Heart left ventricle (tissue), 16 donors: ENCODE measurements around the gene LHX2. TPM values are rescaled to one million over a fixed set of nuclear protein-coding genes. Genes with fewer than 3 reads are reported as not detected.

Experiments used
- ATAC-seq, 4 donors: fragments of 200-7000 bp; cut with Tn5 transposase; one replicate each; pipeline ENCODE4 v1.9.1; 2020 to 2022; ENCODE audit warnings: moderate library complexity in 4 of 4, mild to moderate bottlenecking in 3 of 4, moderate number of reproducible peaks in 1 of 4
- DNase-seq, 5 donors: peaks; one replicate each; pipeline ENCODE4 v3.0.0-alpha.2; 2020
- H3K27ac ChIP-seq, 12 donors: fragments of 200-600 bp; sonication (generic) in 4 of 12; one replicate each; pipeline versions ENCODE4 v1.5.0 to v1.8.0; 2016 to 2022; ENCODE audit warnings: mild to moderate bottlenecking in 2 of 12
- H3K27me3 ChIP-seq, 9 donors: fragments of 200-600 bp; sonication (generic) in 2 of 9; one replicate each; pipeline versions ENCODE4 v1.5.1 to v1.8.0; 2016 to 2022; ENCODE audit warnings: mild to moderate bottlenecking in 3 of 9
- H3K36me3 ChIP-seq, 9 donors: fragments of 200-600 bp; sonication (generic) in 2 of 9; one replicate each; pipeline versions ENCODE4 v1.5.0 to v1.8.0; 2018 to 2022; ENCODE audit warnings: mild to moderate bottlenecking in 2 of 9
- H3K4me1 ChIP-seq, 12 donors: fragments of 200-600 bp; sonication (generic) in 4 of 12; one replicate each; pipeline versions ENCODE4 v1.5.0 to v1.8.0; 2016 to 2022; ENCODE audit warnings: mild to moderate bottlenecking in 3 of 12
- H3K4me3 ChIP-seq, 12 donors: fragments of 200-600 bp; sonication (generic) in 4 of 12; one replicate each; pipeline versions ENCODE4 v1.5.0 to v1.8.0; 2017 to 2022; ENCODE audit warnings: mild to moderate bottlenecking in 9 of 12, moderate library complexity in 4 of 12
- H3K9me3 ChIP-seq, 12 donors: fragments of 200-600 bp; sonication (generic) in 4 of 12; one replicate each; pipeline versions ENCODE4 v1.5.0 to v1.8.0; 2016 to 2022; ENCODE audit warnings: mild to moderate bottlenecking in 1 of 12
- POLR2A ChIP-seq, 2 donors: fragments of 450-650 bp; IDR thresholded peaks; one replicate each; pipeline ENCODE4 v1.6.1; 2017; ENCODE audit warnings: antibody characterized with exemption in 2 of 2, mild to moderate bottlenecking in 2 of 2, moderate library complexity in 2 of 2
- WGBS, 4 donors: extraction: QIAGEN DNeasy Blood & Tissue Kit in 2 of 4; methylation state at CpG; one replicate each; pipeline versions ENCODE4 v1.1.5 to v1.1.7; 2013 to 2018; 5-methylcytosine and 5-hydroxymethylcytosine counted together
- intact Hi-C, 10 donors: fragments of 100-400 bp; cut with DNase I; formaldehyde crosslinking; loops; one replicate each; pipeline versions ENCODE4 v1.11.1 to v1.14.2; 2022
- polyA plus RNA-seq, 2 donors: library from polyadenylated mRNA; stranded (reverse); fragments of 200-250 nt; gene quantifications; one replicate each; pipeline ENCODE4 v1.2.3, GENCODE V29; 2013
- total RNA-seq, 9 donors: library from RNA; depleted of rRNA in 2 of 9; stranded (reverse); fragments of >200 nt in 2 of 9; fragmentation: NEBNext Ultra II Directional in 3 of 9; extraction: Animal tissue kit (Norgen Biotek cat#: 25700) in 3 of 9; gene quantifications; one replicate each; pipeline versions ENCODE4 v1.1.0 to v1.2.4, GENCODE V29; 2016 to 2023
- TF ChIP-seq, protein P1 (sequence below), 12 donors: fragments of 200-600 bp; sonication (generic) in 4 of 12; IDR thresholded peaks; one replicate each; pipeline versions ENCODE4 v1.5.0 to v1.8.0; 2018 to 2022; ENCODE audit warnings: antibody characterized with exemption in 12 of 12, mild to moderate bottlenecking in 5 of 12
- donor health status: ischemic (EF 13 %, LVEDD 7.1; RV severe dilation, severe dysfunction).
- donor health status: healthy with polysubstance abuse.
- donor health status: DM: no; HTN: yes; CAD: no.
- donor health status: DM: no; HTN: no; CAD: no.
- donor health status: ischemic (EF 25% LVEDD 6.9; RV normal size, moderate dysfunction).
- donor health status: ischemic (EF 25% LVEDD 5.7; RV mildly dilated, moderate dysfunction).
- donor health status: healthy.
- donor health status: DM: yes; HTN: yes; CAD: no.
- donor health status: ischemic (EF 35%, LVEDD 5.7; RV mildly dilated, moderate dysfunction).
- donor health status: nonischemic (EF 11% LVEDD 7.7; RV severe dilation, severe dysfunction).
- donor health status: DM: yes; HTN: yes; CAD: no.
- donor health status: PGD.
- donor health status: ischemic (EF 29% LVEDD 5.4; RV normal size, mild dysfunction).
- donor health status: nonischemic (EF 23%, LVEDD 6.1; RV moderate dilation, normal function).

LHX2 gene
- total and polyA plus RNA-seq, 11 donors, result 0.10 to 1.3 (median 0.28) TPM; not detected in 5

DNA sequence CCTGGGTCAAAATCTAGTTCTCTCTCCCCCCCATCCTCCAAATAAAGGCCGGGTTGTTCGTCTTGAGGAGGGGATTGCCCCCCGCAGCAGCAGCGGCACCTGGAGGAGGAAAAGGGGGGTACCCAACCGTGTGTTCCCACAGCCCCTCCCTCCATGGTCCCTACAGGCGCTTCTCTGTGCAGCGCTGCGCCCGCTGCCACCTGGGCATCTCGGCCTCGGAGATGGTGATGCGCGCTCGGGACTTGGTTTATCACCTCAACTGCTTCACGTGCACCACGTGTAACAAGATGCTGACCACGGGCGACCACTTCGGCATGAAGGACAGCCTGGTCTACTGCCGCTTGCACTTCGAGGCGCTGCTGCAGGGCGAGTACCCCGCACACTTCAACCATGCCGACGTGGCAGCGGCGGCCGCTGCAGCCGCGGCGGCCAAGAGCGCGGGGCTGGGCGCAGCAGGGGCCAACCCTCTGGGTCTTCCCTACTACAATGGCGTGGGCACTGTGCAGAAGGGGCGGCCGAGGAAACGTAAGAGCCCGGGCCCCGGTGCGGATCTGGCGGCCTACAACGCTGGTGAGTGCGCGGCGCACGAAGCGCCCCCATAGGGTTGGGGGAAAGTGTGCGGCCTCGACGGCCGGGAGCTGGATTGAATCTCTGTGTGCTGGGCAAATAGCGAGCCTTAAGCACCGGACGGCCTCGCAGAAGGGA is 3.5 kb downstream of the LHX2 start:
- WGBS, 4 donors, result 17 to 33% (median 31%) methylated on average over 32 to 57 of the region's 57 CpGs
- H3K27me3 ChIP-seq, result peaks cover 86 to 100% (median 97%) of the 10 kb centered on the region in 9 donors
- no peak for ATAC-seq
- intact Hi-C loops, result no loop called here
- H3K4me3 ChIP-seq, result no peak overlapping the region
- TF ChIP-seq, protein P1, sequence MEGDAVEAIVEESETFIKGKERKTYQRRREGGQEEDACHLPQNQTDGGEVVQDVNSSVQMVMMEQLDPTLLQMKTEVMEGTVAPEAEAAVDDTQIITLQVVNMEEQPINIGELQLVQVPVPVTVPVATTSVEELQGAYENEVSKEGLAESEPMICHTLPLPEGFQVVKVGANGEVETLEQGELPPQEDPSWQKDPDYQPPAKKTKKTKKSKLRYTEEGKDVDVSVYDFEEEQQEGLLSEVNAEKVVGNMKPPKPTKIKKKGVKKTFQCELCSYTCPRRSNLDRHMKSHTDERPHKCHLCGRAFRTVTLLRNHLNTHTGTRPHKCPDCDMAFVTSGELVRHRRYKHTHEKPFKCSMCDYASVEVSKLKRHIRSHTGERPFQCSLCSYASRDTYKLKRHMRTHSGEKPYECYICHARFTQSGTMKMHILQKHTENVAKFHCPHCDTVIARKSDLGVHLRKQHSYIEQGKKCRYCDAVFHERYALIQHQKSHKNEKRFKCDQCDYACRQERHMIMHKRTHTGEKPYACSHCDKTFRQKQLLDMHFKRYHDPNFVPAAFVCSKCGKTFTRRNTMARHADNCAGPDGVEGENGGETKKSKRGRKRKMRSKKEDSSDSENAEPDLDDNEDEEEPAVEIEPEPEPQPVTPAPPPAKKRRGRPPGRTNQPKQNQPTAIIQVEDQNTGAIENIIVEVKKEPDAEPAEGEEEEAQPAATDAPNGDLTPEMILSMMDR (IDR thresholded peaks at IDR 0.05), result no peak
- no peak for TF ChIP-seq POLR2A (IDR thresholded peaks at IDR 0.05)
- H3K27ac ChIP-seq, result no peak overlapping the region
- no peak for DNase-seq
- H3K9me3 ChIP-seq, result no peaks in the 10 kb centered on the region
- no peaks in the 10 kb centered on the region for H3K36me3 ChIP-seq
- H3K4me1 ChIP-seq, result peaks cover 2 to 74% (median 31%) of the 10 kb centered on the region in 12 donors

- Histone ChIP-seq H3K27me3 (peaks cover 86 to 100% (median 97%) of the 10 kb centered on the region in 9 donors), H3K4me3 (no peak overlapping the region), H3K4me1 (peaks cover 2 to 69% (median 30%) of the 10 kb centered on the region in 12 donors), H3K36me3 (no peaks in the 10 kb centered on the region), H3K27ac (no peak overlapping the region), H3K9me3 (no peaks in the 10 kb centered on the region)
- TF ChIP-seq, protein P1 (IDR thresholded peaks at IDR 0.05), result no peak
- no peak for TF ChIP-seq POLR2A (IDR thresholded peaks at IDR 0.05)
- WGBS, 4 donors, result 21 to 31% (median 28%) methylated on average over 12 to 26 of the region's 26 CpGs
- ATAC-seq (no peak), DNase-seq (no peak)
- intact Hi-C loops, result no loop called here
These were observed 4.1 kb downstream of the LHX2 start for GRCh38 chr9:124015661-124016131.

- Histone ChIP-seq H3K4me1 (peaks cover 2 to 65% (median 25%) of the 10 kb centered on the region in 12 donors), H3K9me3 (no peaks in the 10 kb centered on the region), H3K4me3 (peak overlapping the region in 1 of 12 donors; percentile 52), H3K27me3 (peaks cover 85 to 100% (median 98%) of the 10 kb centered on the region in 9 donors), H3K36me3 (no peaks in the 10 kb centered on the region), H3K27ac (no peak overlapping the region)
- DNase-seq (no peak), ATAC-seq (no peak)
- 18 to 36% (median 30%) methylated on average over 36 to 45 of the region's 45 CpGs for WGBS, 4 donors
- intact Hi-C loops, result no loop called here
- no peak for TF ChIP-seq POLR2A (IDR thresholded peaks at IDR 0.05)
These were observed 4.8 kb downstream of the LHX2 start for GRCh38 chr9:124016175-124017050.

DNA sequence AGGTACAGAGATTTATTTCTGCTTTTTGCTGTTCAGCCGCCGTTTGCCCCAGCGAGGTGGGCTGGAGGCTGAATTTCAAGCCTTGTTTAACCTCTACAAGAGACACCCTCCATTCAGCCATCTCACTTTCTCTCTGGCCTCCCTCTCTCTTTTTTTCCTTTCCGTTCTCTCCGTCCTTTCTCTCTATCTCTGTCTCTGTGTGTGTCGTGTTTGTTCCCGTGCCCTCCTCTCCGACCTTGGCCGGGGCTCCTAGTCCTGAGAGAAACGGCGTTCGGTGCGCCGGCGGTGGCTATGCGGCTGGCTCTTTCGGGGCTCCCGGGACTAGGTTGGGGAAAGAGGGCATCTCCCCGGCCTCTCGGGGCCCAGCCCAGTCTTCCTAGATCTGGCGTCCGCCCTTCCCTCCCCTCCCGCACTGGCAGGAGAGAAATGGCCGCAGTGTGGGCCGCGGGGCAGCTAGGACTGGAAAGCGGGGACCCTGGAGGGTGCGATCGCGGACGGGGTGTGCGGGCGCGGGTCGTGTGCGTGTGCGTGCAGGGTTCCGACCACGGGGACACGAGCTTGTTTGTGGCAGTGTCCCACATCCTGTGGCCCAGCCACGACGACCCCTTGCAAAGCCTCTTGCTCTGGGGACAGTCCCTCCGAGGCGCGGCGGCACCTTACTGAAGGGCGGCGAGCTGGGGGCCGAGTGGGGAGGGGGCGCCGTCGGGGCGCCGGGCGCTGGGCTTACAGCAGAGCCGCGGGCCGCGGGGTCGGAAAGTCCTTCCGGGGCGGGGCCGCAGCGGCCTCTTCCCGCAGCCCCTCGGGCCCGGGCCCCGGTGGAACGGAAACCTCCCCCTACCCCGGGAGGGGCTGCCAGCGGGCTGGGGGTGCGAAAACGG is 5.7 kb downstream of the LHX2 start:
- no peaks in the 10 kb centered on the region for H3K9me3 ChIP-seq
- H3K4me1 ChIP-seq, result peaks cover 0 to 56% (median 23%) of the 10 kb centered on the region in 12 donors
- DNase-seq (peak in 1 of 5 donors; percentile 59), ATAC-seq (peak in 1 of 4 donors; percentile 13)
- peaks cover 76 to 100% (median 99%) of the 10 kb centered on the region in 9 donors for H3K27me3 ChIP-seq
- no peaks in the 10 kb centered on the region for H3K36me3 ChIP-seq
- intact Hi-C loops, result no loop called here
- TF ChIP-seq, protein P1 (IDR thresholded peaks at IDR 0.05), result no peak
- no peak for TF ChIP-seq POLR2A (IDR thresholded peaks at IDR 0.05)
- peak overlapping the region; percentile 10 to 55 (median 43) for H3K4me3 ChIP-seq
- WGBS, 4 donors, result 5 to 9% (median 8%) methylated on average over 29 to 73 of the region's 73 CpGs
- no peak overlapping the region for H3K27ac ChIP-seq
